ENCODE measurements around the gene OPTC. TPM values are rescaled to one million over a fixed set of nuclear protein-coding genes. Genes with fewer than 3 reads are reported as not detected.

The OPTC gene
- total RNA-seq, 1 experiment from 2014 or later: not detected

DNA sequence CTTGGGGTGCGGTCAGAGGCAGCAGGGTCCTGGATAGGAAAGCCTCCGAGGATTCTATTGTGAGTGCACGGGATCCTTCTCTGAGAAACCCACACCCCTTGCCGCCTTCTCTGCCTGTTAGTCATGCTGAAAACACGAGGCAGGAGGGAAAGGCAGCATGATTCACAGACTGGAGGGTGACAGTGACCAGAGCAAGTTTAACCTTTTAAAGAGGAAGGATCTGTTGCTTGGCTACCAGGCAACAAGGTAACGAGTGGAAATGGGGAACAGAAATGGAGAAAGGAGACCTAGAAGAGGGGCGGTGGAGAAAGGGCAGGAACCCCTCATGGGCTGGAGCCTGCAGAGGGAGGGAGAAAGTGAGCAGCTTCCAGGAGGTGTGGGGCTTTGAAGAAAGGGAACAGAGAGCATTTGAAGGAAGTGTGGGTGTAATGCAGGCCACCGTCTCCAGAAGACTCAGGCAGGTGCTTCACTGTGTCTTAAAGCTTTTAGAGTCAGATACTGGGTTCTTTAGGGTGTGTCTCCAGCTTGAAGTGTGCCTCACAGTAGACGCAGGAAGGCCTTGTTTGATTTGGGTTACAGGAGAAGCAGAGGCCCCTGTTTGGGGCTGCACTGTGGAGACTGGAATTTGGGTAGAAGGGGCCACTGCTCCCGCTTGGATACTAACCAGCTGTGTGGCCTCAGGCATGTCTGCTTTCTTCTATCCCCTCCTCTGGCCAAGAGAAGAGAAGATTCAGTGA is 19.1 kb downstream of the OPTC start (continued):
- TF ChIP-seq, protein P1, sequence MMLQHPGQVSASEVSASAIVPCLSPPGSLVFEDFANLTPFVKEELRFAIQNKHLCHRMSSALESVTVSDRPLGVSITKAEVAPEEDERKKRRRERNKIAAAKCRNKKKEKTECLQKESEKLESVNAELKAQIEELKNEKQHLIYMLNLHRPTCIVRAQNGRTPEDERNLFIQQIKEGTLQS (IDR thresholded peaks at IDR 0.05): no peak
- no peak for TF ChIP-seq EZH2phosphoT487 (IDR thresholded peaks at IDR 0.05; ENCODE audit: borderline replicate concordance)
- TF ChIP-seq EZH2 (IDR thresholded peaks at IDR 0.05): no peak

DNA sequence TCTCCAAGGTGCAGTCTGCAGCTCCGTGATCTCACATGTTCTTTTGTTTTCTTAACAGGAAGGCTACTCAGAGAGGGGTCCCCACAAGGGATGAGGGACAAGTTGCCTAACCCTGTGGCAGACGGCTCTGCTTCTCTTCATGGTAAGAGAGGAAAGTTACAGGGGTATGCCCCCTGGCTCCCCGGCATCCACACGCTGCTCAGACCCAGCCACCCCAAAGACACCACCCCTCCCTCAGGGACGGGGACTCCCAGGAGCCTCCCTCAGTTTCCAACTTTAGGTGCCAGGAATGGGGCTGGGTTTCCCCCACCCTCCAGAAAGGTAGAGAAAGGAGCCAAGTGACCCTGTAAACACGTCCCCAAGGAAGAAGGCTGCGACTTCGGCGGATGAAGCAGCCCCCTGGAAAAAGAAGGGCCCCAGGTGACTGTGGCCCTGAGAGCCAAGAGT is 19.7 kb downstream of the OPTC start:
- ChIA-PET CTCF (no interaction called here), RAD21 (ENCODE audit: low non-redundant PET in 1 of 2, low total read pairs in 2 of 2, uncharacterized antibody in 2 of 2, unreplicated experiment in 2 of 2) (interaction anchor here in 1 of 2 experiments (0.6 kb wide), 1 partner anchor 150 kb away, joined by 3 read pairs; no protein-coding TSS in a partner anchor), POLR2A (no interaction called here)
- H3K27me3 ChIP-seq (ENCODE audit: insufficient read depth, low read length): no peaks in the 10 kb centered on the region
- no peaks in the 10 kb centered on the region for H3K36me3 ChIP-seq (ENCODE audit: control insufficient read depth in 1 of 2, insufficient read depth in 2 of 2, low read length in 2 of 2)
- no peak for ATAC-seq
- peak overlapping the region; percentile 46; the same call in 1 of the 2 replicates for H3K27ac ChIP-seq (ENCODE audit: low read depth, low read length)
- TF ChIP-seq ELF1 (IDR thresholded peaks at IDR 0.05; ENCODE audit: borderline replicate concordance, low read depth): no peak
- peak overlapping the region; percentile 37 for H3K9ac ChIP-seq (ENCODE audit: low read length)
- H3K9me2 ChIP-seq (ENCODE audit: insufficient read depth): no peaks in the 10 kb centered on the region
- no TSS peak for BruUV-seq (replicated peaks)
- H3K4me2 ChIP-seq (ENCODE audit: low read length): peak overlapping the region; percentile 55
- no peaks in the 10 kb centered on the region for H4K20me1 ChIP-seq (ENCODE audit: insufficient read depth)
- H3K79me2 ChIP-seq (ENCODE audit: insufficient read depth, low read length): no peaks in the 10 kb centered on the region
- H3K4me1 ChIP-seq (ENCODE audit: control insufficient read depth in 1 of 2, insufficient read depth in 2 of 2, low read length in 2 of 2): peaks cover 23 to 34% of the 10 kb centered on the region in 2 experiments
- H2AFZ ChIP-seq (ENCODE audit: low read depth, low read length, poor library complexity, severe bottlenecking): no peak overlapping the region
- H3K9me3 ChIP-seq (ENCODE audit: control insufficient read depth in 1 of 2, insufficient read depth in 1 of 2, low read depth in 1 of 2, low read length in 2 of 2): no peaks in the 10 kb centered on the region
- intact Hi-C loops (cut with micrococcal nuclease): no loop called here
- no peak for DNase-seq (ENCODE audit: low read depth, low spot score)
- H3K4me3 ChIP-seq (replicated peaks in 1 of 2; ENCODE audit: low read depth in 1 of 2, low read length in 2 of 2): no peak overlapping the region

DNA sequence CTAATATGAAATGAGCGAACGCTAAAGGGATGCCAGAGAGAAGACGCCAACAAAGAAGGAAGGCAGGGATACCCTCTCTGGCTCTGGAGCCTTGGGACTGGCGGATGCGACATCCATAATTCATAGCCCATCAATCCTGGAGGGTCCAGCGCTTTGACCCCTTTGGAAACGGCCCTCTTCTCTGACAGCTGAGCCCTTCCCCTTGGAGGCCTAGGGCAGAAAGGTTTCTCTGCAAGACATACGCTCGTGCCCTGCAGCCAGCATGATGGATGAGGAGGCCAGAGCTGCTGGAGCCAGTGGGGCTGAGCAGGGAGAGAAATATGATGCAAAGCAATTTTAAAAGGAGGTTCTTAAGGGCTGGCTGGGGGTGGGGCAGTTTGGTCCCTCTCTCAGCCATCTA is 22.2 kb downstream of the OPTC start:
- H3K4me3 ChIP-seq (replicated peaks in 1 of 2; ENCODE audit: low read depth in 1 of 2, low read length in 2 of 2): no peak overlapping the region
- H3K4me2 ChIP-seq (ENCODE audit: low read length): no peak overlapping the region
- H3K36me3 ChIP-seq (ENCODE audit: control insufficient read depth in 1 of 2, insufficient read depth in 2 of 2, low read length in 2 of 2): no peaks in the 10 kb centered on the region
- H3K79me2 ChIP-seq (ENCODE audit: insufficient read depth, low read length): no peaks in the 10 kb centered on the region
- peaks cover 23 to 47% of the 10 kb centered on the region in 2 experiments for H3K4me1 ChIP-seq (ENCODE audit: control insufficient read depth in 1 of 2, insufficient read depth in 2 of 2, low read length in 2 of 2)
- H3K9ac ChIP-seq (ENCODE audit: low read length): no peak overlapping the region
- BruUV-seq (replicated peaks): no TSS peak
- H2AFZ ChIP-seq (ENCODE audit: low read depth, low read length, poor library complexity, severe bottlenecking): no peak overlapping the region
- DNase-seq (ENCODE audit: low read depth, low spot score): no peak
- no peak for ATAC-seq
- intact Hi-C loops (cut with micrococcal nuclease): no loop called here
- H3K27ac ChIP-seq (ENCODE audit: low read depth, low read length): no peak overlapping the region
- ChIA-PET CTCF (no interaction called here), POLR2A (no interaction called here), RAD21 (ENCODE audit: low non-redundant PET in 1 of 2, low total read pairs in 2 of 2, uncharacterized antibody in 2 of 2, unreplicated experiment in 2 of 2) (no interaction called here)
- H4K20me1 ChIP-seq (ENCODE audit: insufficient read depth): no peaks in the 10 kb centered on the region
- no peaks in the 10 kb centered on the region for H3K9me3 ChIP-seq (ENCODE audit: control insufficient read depth in 1 of 2, insufficient read depth in 1 of 2, low read depth in 1 of 2, low read length in 2 of 2)
- H3K27me3 ChIP-seq (ENCODE audit: insufficient read depth, low read length): no peaks in the 10 kb centered on the region
- H3K9me2 ChIP-seq (ENCODE audit: insufficient read depth): no peaks in the 10 kb centered on the region
- TF ChIP-seq SP1 (IDR thresholded peaks at IDR 0.05; ENCODE audit: low read depth) (no peak), EZH2phosphoT487 (IDR thresholded peaks at IDR 0.05; ENCODE audit: borderline replicate concordance) (no peak), EGR1 (IDR thresholded peaks at IDR 0.05; ENCODE audit: low read depth) (no peak), POLR2A (IDR thresholded peaks at IDR 0.05; ENCODE audit: borderline replicate concordance, extremely low read depth, insufficient read depth, insufficient read length) (no peak), ZNF274 (IDR thresholded peaks at IDR 0.05; ENCODE audit: low read depth, low read length) (no peak), SRF (IDR thresholded peaks at IDR 0.05; ENCODE audit: low read depth) (no peak), CBX3 (IDR thresholded peaks at IDR 0.05; ENCODE audit: low read depth) (no peak), EZH2 (IDR thresholded peaks at IDR 0.05) (no peak), CEBPB (IDR thresholded peaks at IDR 0.05; ENCODE audit: low read depth) (no peak), ZFX (IDR thresholded peaks at IDR 0.05) (no peak), YY1 (IDR thresholded peaks at IDR 0.05; ENCODE audit: extremely low read depth, insufficient replicate concordance, low read depth, low read length) (no peak)
- TF ChIP-seq, protein P2, sequence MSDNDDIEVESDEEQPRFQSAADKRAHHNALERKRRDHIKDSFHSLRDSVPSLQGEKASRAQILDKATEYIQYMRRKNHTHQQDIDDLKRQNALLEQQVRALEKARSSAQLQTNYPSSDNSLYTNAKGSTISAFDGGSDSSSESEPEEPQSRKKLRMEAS (IDR thresholded peaks at IDR 0.05): no peak
- TF ChIP-seq, protein P3, sequence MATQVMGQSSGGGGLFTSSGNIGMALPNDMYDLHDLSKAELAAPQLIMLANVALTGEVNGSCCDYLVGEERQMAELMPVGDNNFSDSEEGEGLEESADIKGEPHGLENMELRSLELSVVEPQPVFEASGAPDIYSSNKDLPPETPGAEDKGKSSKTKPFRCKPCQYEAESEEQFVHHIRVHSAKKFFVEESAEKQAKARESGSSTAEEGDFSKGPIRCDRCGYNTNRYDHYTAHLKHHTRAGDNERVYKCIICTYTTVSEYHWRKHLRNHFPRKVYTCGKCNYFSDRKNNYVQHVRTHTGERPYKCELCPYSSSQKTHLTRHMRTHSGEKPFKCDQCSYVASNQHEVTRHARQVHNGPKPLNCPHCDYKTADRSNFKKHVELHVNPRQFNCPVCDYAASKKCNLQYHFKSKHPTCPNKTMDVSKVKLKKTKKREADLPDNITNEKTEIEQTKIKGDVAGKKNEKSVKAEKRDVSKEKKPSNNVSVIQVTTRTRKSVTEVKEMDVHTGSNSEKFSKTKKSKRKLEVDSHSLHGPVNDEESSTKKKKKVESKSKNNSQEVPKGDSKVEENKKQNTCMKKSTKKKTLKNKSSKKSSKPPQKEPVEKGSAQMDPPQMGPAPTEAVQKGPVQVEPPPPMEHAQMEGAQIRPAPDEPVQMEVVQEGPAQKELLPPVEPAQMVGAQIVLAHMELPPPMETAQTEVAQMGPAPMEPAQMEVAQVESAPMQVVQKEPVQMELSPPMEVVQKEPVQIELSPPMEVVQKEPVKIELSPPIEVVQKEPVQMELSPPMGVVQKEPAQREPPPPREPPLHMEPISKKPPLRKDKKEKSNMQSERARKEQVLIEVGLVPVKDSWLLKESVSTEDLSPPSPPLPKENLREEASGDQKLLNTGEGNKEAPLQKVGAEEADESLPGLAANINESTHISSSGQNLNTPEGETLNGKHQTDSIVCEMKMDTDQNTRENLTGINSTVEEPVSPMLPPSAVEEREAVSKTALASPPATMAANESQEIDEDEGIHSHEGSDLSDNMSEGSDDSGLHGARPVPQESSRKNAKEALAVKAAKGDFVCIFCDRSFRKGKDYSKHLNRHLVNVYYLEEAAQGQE (IDR thresholded peaks at IDR 0.05; ENCODE audit: low read depth): no peak
